Measurements from ENCODE around the gene JOSD2.

- TF ChIP-seq CTCF (IDR thresholded peaks at IDR 0.05) (no peak), POLR2A (IDR thresholded peaks at IDR 0.05) (no peak)
These were observed 6.7 kb upstream of the JOSD2 start for GRCh38 chr19:50517704-50518075.

All from esophagus squamous epithelium (tissue), 4 donors.